SK-N-MC (cell line): ENCODE data around the gene HLA-A.
"Not testable (repeated sequence)": the region's sequence is repeated elsewhere in the genome, so short reads cannot be mapped to it uniquely, and the experiment has no call there.

Experiments used
- DNase-seq: peaks from one replicate; pipeline ENCODE4 v3.0.0-alpha.2; 2011; ENCODE audit warnings: low read depth, low spot score
- H3K27ac ChIP-seq: fragments of 200-600 bp; sonication (generic); 2 replicates; pipeline ENCODE4 v1.5.1; 2016; ENCODE audit warnings: mixed run types
- H3K36me3 ChIP-seq: fragments of 200-600 bp; sonication (generic); 2 replicates; pipeline ENCODE4 v1.6.1; 2017; ENCODE audit warnings: antibody characterized with exemption, low read length, mixed read lengths; ENCODE audit not compliant: insufficient read depth
- H3K4me3 ChIP-seq: fragments of 200-600 bp; sonication (generic); 2 replicates; pipeline ENCODE4 v1.5.1; 2016
- H3K9ac ChIP-seq: fragments of 200-600 bp; sonication (generic); 2 replicates; pipeline ENCODE4 v1.8.0; 2017; ENCODE audit warnings: mixed run types, mixed read lengths; ENCODE audit not compliant: insufficient read length
- H3K9me3 ChIP-seq: fragments of 200-600 bp; sonication (generic); 2 replicates; pipeline ENCODE4 v1.6.1; 2017; ENCODE audit warnings: low read depth, mild to moderate bottlenecking, antibody characterized with exemption, low read length, moderate library complexity, mixed read lengths
- EZH2 ChIP-seq: fragments of 200-600 bp; sonication (generic); IDR thresholded peaks from one replicate; pipeline ENCODE4 v1.6.1; 2017; ENCODE audit warnings: antibody characterized with exemption
- FOXP2 ChIP-seq: optimal IDR thresholded peaks from 2 replicates; pipeline ENCODE3; 2011; ENCODE audit warnings: mild to moderate bottlenecking, moderate library complexity; ENCODE audit not compliant: insufficient read depth; ENCODE audit errors: extremely low read length, control extremely low read depth
- POLR2AphosphoS5 ChIP-seq: IDR thresholded peaks from 2 replicates; pipeline ENCODE4 v1.6.1; 2012; ENCODE audit warnings: mild to moderate bottlenecking, low read depth, low read length, borderline replicate concordance

The HLA-A gene

DNA sequence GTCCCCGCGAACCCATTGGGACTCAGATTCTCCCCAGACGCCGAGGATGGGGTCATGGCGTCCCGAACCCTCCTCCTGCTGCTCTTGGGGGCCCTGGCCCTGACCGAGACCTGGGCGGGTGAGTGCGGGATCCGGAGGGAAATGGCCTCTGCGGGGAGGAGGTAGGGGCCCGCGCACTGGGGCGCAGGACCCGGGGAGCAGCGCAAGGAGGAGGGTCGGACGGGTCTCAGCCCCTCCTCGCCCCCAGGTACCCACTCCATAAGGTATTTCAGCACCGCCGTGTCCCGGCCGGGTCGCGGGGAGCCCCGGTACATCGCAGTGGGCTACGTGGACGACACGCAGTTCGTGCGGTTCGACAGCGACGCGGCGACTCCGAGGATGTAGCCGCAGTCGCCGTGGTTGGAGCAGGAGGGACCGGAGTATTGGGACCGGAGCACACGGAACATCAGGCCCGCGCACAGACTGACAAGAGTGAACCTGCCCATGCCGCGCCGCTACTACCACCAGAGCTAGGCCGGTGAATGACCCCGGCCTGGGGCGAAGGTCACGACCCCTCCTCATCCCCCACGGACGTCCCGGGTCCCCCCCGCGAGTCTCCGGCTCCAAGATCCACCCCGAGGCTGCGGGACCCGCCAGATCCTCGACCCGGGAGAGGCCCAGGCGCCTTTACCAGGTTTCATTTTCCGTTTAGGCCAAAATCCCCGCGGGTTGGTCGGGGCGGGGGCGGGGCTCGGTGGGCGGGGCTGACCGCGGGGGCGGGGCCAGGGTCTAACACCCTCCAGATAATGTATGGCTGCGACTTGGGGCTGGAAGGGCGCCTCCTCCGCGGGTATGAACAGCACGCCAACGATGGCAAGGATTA lies 15.7 kb upstream of the HLA-A start:
- no peak overlapping the region for H3K27ac ChIP-seq
- TF ChIP-seq EZH2: no peak
- no peak for TF ChIP-seq POLR2AphosphoS5
- no peak for DNase-seq
- H3K9me3 ChIP-seq: no peaks in the 10 kb centered on the region
- no peak overlapping the region for H3K4me3 ChIP-seq
- no peak overlapping the region for H3K9ac ChIP-seq
- H3K36me3 ChIP-seq: no peaks in the 10 kb centered on the region

GRCh38 chr6:29927275-29927569 lies 15.1 kb upstream of the HLA-A start:
- Histone ChIP-seq H3K9ac (no peak overlapping the region), H3K27ac (no peak overlapping the region), H3K4me3 (no peak overlapping the region), H3K9me3 (no peaks in the 10 kb centered on the region), H3K36me3 (no peaks in the 10 kb centered on the region)
- TF ChIP-seq FOXP2 (no peak), EZH2 (no peak), POLR2AphosphoS5 (no peak)
- DNase-seq: no peak

GRCh38 chr6:29927841-29928388 lies 14.4 kb upstream of the HLA-A start:
- Histone ChIP-seq H3K9me3 (no peaks in the 10 kb centered on the region), H3K4me3 (no peak overlapping the region), H3K36me3 (no peaks in the 10 kb centered on the region), H3K9ac (no peak overlapping the region), H3K27ac (no peak overlapping the region)
- no peak for TF ChIP-seq FOXP2
- TF ChIP-seq EZH2: no peak
- no peak for TF ChIP-seq POLR2AphosphoS5
- no peak for DNase-seq

DNA sequence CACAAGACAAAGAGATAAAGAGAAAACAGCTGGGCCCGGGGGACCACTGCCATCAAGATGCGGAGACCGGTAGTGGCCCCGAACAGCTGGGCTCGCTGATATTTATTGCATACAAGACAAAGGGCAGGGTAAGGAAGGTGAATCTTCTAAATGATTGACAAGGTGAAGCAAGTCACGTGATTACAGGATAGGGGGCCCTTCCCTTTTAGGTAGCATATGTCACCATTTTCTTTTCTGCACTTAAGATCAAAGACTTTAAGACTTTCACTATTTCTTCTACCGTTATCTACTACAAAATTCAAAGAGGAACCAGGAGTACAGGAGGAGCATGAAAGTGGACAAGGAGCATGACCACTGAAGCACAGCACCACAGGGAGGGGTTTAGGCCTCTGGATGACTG lies 12.3 kb upstream of the HLA-A start:
- H3K36me3 ChIP-seq, H3K9ac ChIP-seq, DNase-seq, H3K9me3 ChIP-seq, H3K27ac ChIP-seq, H3K4me3 ChIP-seq: not testable (repeated sequence)

DNA sequence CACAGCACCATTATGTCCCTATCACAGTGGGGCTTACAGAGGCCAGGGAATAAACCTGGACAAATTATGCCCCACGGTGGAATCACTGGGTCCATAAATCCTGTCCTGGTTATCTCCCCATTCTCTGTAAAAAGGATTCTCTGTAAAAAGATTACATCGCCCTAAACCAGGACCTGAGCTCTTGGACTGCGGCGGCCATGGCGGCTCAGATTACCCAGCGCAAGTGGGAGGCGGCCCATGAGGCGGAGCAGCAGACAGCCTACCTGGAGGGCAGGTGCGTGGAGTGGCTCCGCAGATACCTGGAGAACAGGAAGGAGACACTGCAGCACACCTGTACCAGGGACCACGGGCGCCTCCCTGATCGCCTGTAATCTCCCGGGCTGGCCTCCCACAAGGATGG lies 8.4 kb upstream of the HLA-A start:
- no peaks in the 10 kb centered on the region for H3K36me3 ChIP-seq
- H3K9me3 ChIP-seq: no peaks in the 10 kb centered on the region
- H3K27ac ChIP-seq: no peak overlapping the region
- H3K9ac ChIP-seq: no peak overlapping the region
- no peak for DNase-seq
- no peak overlapping the region for H3K4me3 ChIP-seq
- no peak for TF ChIP-seq POLR2AphosphoS5
- TF ChIP-seq EZH2: no peak
- no peak for TF ChIP-seq FOXP2

DNA sequence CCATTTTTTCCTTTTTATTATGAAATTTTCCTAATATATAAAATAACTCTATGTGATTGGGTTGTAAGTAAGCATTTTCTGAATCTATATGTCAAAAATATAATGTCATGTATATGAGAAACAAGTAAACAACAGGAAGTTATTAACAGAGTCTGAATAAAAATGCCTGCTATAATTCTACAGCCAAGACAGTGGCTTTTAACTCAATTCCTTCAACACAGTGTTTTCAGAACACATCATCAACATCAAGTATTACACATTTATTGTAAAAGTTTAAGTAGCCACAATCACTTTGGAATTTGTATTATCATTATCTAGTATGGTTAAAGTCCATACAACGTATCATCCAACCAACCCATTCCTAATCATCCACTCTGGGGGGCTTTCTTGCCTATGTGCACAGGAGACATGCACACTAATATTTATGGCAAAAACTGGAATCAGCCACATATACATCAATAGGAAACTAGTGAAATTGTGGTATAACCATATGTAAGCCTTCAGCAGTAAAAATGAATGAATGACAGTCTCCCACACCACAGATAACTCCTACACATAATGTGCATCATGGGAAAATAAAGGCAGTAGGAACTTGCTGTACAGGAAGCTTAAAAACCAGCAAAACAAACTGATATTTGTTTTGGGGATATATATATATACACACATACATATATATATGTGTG lies 6.9 kb upstream of the HLA-A start:
- Histone ChIP-seq H3K27ac (no peak overlapping the region), H3K4me3 (no peak overlapping the region), H3K9ac (no peak overlapping the region), H3K36me3 (no peaks in the 10 kb centered on the region), H3K9me3 (no peaks in the 10 kb centered on the region)
- TF ChIP-seq EZH2: no peak
- no peak for TF ChIP-seq FOXP2
- no peak for DNase-seq

GRCh38 chr6:29938746-29939508 lies 3.4 kb upstream of the HLA-A start:
- no peak overlapping the region for H3K27ac ChIP-seq
- H3K9ac ChIP-seq: no peak overlapping the region
- no peak overlapping the region for H3K4me3 ChIP-seq
- H3K36me3 ChIP-seq: no peaks in the 10 kb centered on the region
- DNase-seq: no peak
- no peaks in the 10 kb centered on the region for H3K9me3 ChIP-seq
- TF ChIP-seq POLR2AphosphoS5 (no peak), EZH2 (no peak), FOXP2 (no peak)

- H3K9ac ChIP-seq: no peak overlapping the region
- TF ChIP-seq FOXP2: no peak
- TF ChIP-seq EZH2: no peak
- TF ChIP-seq POLR2AphosphoS5: no peak
- no peaks in the 10 kb centered on the region for H3K9me3 ChIP-seq
- DNase-seq: no peak
- H3K27ac ChIP-seq: no peak overlapping the region
- H3K36me3 ChIP-seq: no peaks in the 10 kb centered on the region; the same call in 1 of the 2 replicates
- no peak overlapping the region for H3K4me3 ChIP-seq
These were observed 1.3 kb upstream of the HLA-A start for GRCh38 chr6:29941016-29941415.

DNA sequence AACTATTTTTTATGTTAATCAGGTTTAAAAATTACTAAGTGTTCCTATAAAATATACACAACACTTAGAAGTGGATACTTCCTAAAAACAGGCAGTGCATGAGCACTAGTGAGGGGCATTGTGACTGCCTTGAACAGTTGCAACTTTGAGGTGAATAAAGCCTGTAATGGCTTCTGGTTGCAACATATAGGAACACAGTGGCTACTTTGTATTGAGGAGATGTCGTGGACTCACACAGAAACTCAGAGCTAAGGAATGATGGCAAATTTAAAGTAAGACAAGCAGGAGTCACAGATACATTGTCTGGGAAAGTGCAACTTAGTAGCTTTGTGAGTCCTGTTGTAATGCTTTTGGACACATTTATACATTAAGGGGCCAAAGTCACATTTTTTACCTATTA lies 861 bp upstream of the HLA-A start:
- H3K27ac ChIP-seq: no peak overlapping the region
- no peak for DNase-seq
- no peaks in the 10 kb centered on the region; the same call in 1 of the 2 replicates for H3K36me3 ChIP-seq
- no peak for TF ChIP-seq POLR2AphosphoS5
- TF ChIP-seq EZH2: no peak
- TF ChIP-seq FOXP2: no peak
- H3K9ac ChIP-seq: no peak overlapping the region
- H3K9me3 ChIP-seq: no peaks in the 10 kb centered on the region
- H3K4me3 ChIP-seq: peak overlapping the region; percentile 83
